Measurements from ENCODE around the gene HOATZ. TPM values are rescaled to one million over a fixed set of nuclear protein-coding genes. Genes with fewer than 3 reads are reported as not detected.

HOATZ gene
- total RNA-seq, 1 donor from 2014 or later = 0.43 TPM

DNA sequence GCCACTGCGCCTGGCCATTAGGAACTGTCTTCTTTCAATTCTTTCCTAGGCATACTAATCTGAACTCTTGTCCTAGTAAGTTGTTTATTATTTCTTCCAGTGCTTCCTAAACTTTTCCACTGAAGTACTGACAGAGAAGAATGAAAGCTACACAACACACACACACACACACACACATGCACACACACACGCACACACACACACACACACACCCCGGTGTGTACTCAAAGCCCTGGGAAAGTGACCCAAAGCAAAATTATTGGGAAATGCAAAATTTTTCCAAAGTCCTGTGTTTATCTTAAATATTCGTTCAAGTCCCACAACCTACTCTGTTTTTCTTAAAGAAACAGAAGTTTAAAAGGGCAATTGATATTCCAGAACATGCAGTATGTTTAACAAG is 68.3 kb downstream of the HOATZ start:
- H3K27ac Mint-ChIP-seq (ENCODE audit: unreplicated experiment) = no peak overlapping the region
- H3K4me3 Mint-ChIP-seq (ENCODE audit: unreplicated experiment) = no peak overlapping the region
- TF ChIP-seq, protein P1, sequence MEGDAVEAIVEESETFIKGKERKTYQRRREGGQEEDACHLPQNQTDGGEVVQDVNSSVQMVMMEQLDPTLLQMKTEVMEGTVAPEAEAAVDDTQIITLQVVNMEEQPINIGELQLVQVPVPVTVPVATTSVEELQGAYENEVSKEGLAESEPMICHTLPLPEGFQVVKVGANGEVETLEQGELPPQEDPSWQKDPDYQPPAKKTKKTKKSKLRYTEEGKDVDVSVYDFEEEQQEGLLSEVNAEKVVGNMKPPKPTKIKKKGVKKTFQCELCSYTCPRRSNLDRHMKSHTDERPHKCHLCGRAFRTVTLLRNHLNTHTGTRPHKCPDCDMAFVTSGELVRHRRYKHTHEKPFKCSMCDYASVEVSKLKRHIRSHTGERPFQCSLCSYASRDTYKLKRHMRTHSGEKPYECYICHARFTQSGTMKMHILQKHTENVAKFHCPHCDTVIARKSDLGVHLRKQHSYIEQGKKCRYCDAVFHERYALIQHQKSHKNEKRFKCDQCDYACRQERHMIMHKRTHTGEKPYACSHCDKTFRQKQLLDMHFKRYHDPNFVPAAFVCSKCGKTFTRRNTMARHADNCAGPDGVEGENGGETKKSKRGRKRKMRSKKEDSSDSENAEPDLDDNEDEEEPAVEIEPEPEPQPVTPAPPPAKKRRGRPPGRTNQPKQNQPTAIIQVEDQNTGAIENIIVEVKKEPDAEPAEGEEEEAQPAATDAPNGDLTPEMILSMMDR (IDR thresholded peaks at IDR 0.05; ENCODE audit: insufficient read depth, low read depth, low read length) = no peak
- TF ChIP-seq EZH2 (IDR thresholded peaks at IDR 0.05; ENCODE audit: insufficient read depth, low read length) = no peak
- H3K9ac ChIP-seq (ENCODE audit: low read length) = no peak overlapping the region
- H3K4me1 ChIP-seq (ENCODE audit: insufficient read depth, low read length) = peaks cover 7% of the 10 kb centered on the region
- no peaks in the 10 kb centered on the region for H3K79me2 ChIP-seq (ENCODE audit: insufficient read depth, low read length)
- no peak overlapping the region for H2AFZ ChIP-seq (ENCODE audit: low read depth, low read length)
- H3K27ac ChIP-seq (ENCODE audit: low read depth, low read length) = no peak overlapping the region
- no peaks in the 10 kb centered on the region for H3K36me3 Mint-ChIP-seq (ENCODE audit: low read depth, unreplicated experiment)
- H3K9me3 Mint-ChIP-seq (ENCODE audit: unreplicated experiment) = no peaks in the 10 kb centered on the region
- DNase-seq (ENCODE audit: low read depth) = no peak
- H3K4me1 Mint-ChIP-seq (ENCODE audit: low read depth, unreplicated experiment) = no peaks in the 10 kb centered on the region
- H3K4me3 ChIP-seq (ENCODE audit: insufficient read depth, low read depth, low read length) = no peak overlapping the region
- H3K27me3 Mint-ChIP-seq (ENCODE audit: low read depth, unreplicated experiment) = no peaks in the 10 kb centered on the region
- FAIRE-seq = no peak
- H3K36me3 ChIP-seq (ENCODE audit: insufficient read depth, low read length) = no peaks in the 10 kb centered on the region
- H3K27me3 ChIP-seq (ENCODE audit: insufficient read depth, low read length) = no peaks in the 10 kb centered on the region
- H3K9me3 ChIP-seq (ENCODE audit: insufficient read depth, low read depth, low read length) = no peaks in the 10 kb centered on the region
- no peak overlapping the region for H3K4me2 ChIP-seq (ENCODE audit: low read length)
- no peaks in the 10 kb centered on the region for H4K20me1 ChIP-seq (ENCODE audit: insufficient read depth, low read length)

DNA sequence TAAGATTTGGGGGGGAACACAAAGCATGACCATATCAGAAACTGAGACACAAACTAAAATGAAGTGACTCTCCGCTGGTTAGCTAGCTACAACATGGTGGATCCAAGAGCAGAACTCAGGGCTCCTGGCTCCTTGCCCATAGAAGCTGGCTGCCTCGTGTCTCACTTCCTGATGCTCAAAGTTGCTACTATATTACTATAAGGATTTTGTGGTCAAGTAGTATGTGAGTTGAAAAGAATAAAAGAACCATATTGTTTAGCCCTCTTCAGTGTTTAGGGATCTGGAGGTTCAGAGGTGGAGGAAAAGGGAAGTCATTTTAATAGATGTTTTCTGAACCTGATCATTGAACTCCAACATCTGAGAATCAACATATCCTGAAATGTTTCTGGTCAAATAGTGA is 70.8 kb downstream of the HOATZ start:
- Mint-ChIP-seq H3K36me3 (ENCODE audit: low read depth, unreplicated experiment) (no peaks in the 10 kb centered on the region), H3K4me3 (ENCODE audit: unreplicated experiment) (peak overlapping the region; percentile 9), H3K9me3 (ENCODE audit: unreplicated experiment) (peaks cover 4% of the 10 kb centered on the region), H3K27me3 (ENCODE audit: low read depth, unreplicated experiment) (peaks cover 2% of the 10 kb centered on the region), H3K4me1 (ENCODE audit: low read depth, unreplicated experiment) (no peaks in the 10 kb centered on the region), H3K27ac (ENCODE audit: unreplicated experiment) (peak overlapping the region; percentile 23)
- H3K27ac ChIP-seq (ENCODE audit: low read depth, low read length) = peak overlapping the region; percentile 25
- peaks cover 7% of the 10 kb centered on the region for H3K4me1 ChIP-seq (ENCODE audit: insufficient read depth, low read length)
- H3K9ac ChIP-seq (ENCODE audit: low read length) = no peak overlapping the region
- no peaks in the 10 kb centered on the region for H3K36me3 ChIP-seq (ENCODE audit: insufficient read depth, low read length)
- no peaks in the 10 kb centered on the region for H4K20me1 ChIP-seq (ENCODE audit: insufficient read depth, low read length)
- no peak overlapping the region for H3K4me3 ChIP-seq (ENCODE audit: insufficient read depth, low read depth, low read length)
- peak overlapping the region; percentile 37 for H3K4me2 ChIP-seq (ENCODE audit: low read length)
- H2AFZ ChIP-seq (ENCODE audit: low read depth, low read length) = peak overlapping the region; percentile 42
- DNase-seq (ENCODE audit: low read depth) (peak; percentile 79), FAIRE-seq (peak; percentile 26)
- no peaks in the 10 kb centered on the region for H3K27me3 ChIP-seq (ENCODE audit: insufficient read depth, low read length)
- TF ChIP-seq, protein P1 (IDR thresholded peaks at IDR 0.05; ENCODE audit: insufficient read depth, low read depth, low read length) = no peak
- TF ChIP-seq EZH2 (IDR thresholded peaks at IDR 0.05; ENCODE audit: insufficient read depth, low read length) = no peak
- no peaks in the 10 kb centered on the region for H3K79me2 ChIP-seq (ENCODE audit: insufficient read depth, low read length)
- no peaks in the 10 kb centered on the region for H3K9me3 ChIP-seq (ENCODE audit: insufficient read depth, low read depth, low read length)

DNA sequence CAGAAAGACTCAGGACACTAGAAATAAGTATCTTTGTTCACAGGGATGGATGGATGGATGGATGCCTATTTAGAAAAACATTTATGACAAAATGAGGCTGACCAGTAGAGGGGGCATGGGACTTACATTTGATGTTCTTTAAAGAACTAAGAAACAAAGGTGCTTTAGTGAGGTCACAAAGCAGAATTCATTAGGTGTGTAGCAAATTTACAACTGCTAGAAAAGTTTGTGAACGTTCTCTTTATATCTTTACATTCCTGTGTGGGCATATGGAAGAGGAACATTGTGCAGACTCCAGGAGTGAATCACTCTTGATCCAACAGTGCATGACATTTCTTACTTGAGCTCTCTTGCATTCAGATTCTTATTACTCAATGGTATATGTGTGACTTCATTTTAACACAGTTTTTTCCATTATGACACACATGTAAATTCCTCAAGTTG is 71.8 kb downstream of the HOATZ start:
- peak; percentile 40 for DNase-seq (ENCODE audit: low read depth)
- Histone ChIP-seq H3K36me3 (ENCODE audit: insufficient read depth, low read length) (no peaks in the 10 kb centered on the region), H3K4me3 (ENCODE audit: insufficient read depth, low read depth, low read length) (no peak overlapping the region), H2AFZ (ENCODE audit: low read depth, low read length) (no peak overlapping the region), H3K79me2 (ENCODE audit: insufficient read depth, low read length) (no peaks in the 10 kb centered on the region), H4K20me1 (ENCODE audit: insufficient read depth, low read length) (no peaks in the 10 kb centered on the region), H3K4me2 (ENCODE audit: low read length) (no peak overlapping the region), H3K27me3 (ENCODE audit: insufficient read depth, low read length) (no peaks in the 10 kb centered on the region), H3K9me3 (ENCODE audit: insufficient read depth, low read depth, low read length) (no peaks in the 10 kb centered on the region), H3K9ac (ENCODE audit: low read length) (no peak overlapping the region), H3K4me1 (ENCODE audit: insufficient read depth, low read length) (peaks cover 7% of the 10 kb centered on the region), H3K27ac (ENCODE audit: low read depth, low read length) (no peak overlapping the region)
- Mint-ChIP-seq H3K4me1 (ENCODE audit: low read depth, unreplicated experiment) (no peaks in the 10 kb centered on the region), H3K36me3 (ENCODE audit: low read depth, unreplicated experiment) (no peaks in the 10 kb centered on the region), H3K27ac (ENCODE audit: unreplicated experiment) (no peak overlapping the region), H3K27me3 (ENCODE audit: low read depth, unreplicated experiment) (peaks cover 2% of the 10 kb centered on the region), H3K4me3 (ENCODE audit: unreplicated experiment) (no peak overlapping the region), H3K9me3 (ENCODE audit: unreplicated experiment) (peaks cover 4% of the 10 kb centered on the region)
- FAIRE-seq = peak; percentile 84
- TF ChIP-seq EZH2 (IDR thresholded peaks at IDR 0.05; ENCODE audit: insufficient read depth, low read length) = no peak
- TF ChIP-seq, protein P1 (IDR thresholded peaks at IDR 0.05; ENCODE audit: insufficient read depth, low read depth, low read length) = peak; percentile 57

All from astrocyte (in vitro differentiated cells and primary cell).